Psoas muscle (tissue), 8 donors: ENCODE results near the gene MPDZ. TPM values are rescaled to one million over a fixed set of nuclear protein-coding genes. Genes with fewer than 3 reads are reported as not detected.

ENCODE experiments used
- ATAC-seq, 4 donors: fragments of 200-7000 bp; cut with Tn5 transposase; one replicate each; pipeline ENCODE4 v1.9.1; 2020; ENCODE audit warnings: moderate library complexity in 3 of 4, mild to moderate bottlenecking in 2 of 4
- DNase-seq, 2 donors: peaks; one replicate each; pipeline ENCODE4 v3.0.0-alpha.2; 2020
- H3K27ac ChIP-seq: fragments of 200-600 bp; one replicate; pipeline ENCODE4 v1.8.0; 2022
- H3K27me3 ChIP-seq, 3 donors: fragments of 200-600 bp in 1 of 3; one replicate each; pipeline versions ENCODE4 v1.6.1 to v1.8.0; 2013 to 2022; ENCODE audit warnings: low read length in 2 of 3, mild to moderate bottlenecking in 2 of 3, moderate library complexity in 1 of 3; ENCODE audit not compliant: insufficient read depth in 3 of 3
- H3K36me3 ChIP-seq, 2 donors: fragments of 200-600 bp in 1 of 2; one replicate each; pipeline versions ENCODE4 v1.6.1 to v1.8.0; 2013 to 2022; ENCODE audit warnings: low read depth in 1 of 2, mild to moderate bottlenecking in 1 of 2, moderate library complexity in 1 of 2; ENCODE audit not compliant: insufficient read depth in 1 of 2
- H3K4me1 ChIP-seq: fragments of 200-600 bp; one replicate; pipeline ENCODE4 v1.8.0; 2022
- H3K4me3 ChIP-seq: fragments of 200-600 bp; one replicate; pipeline ENCODE4 v1.8.0; 2022; ENCODE audit warnings: mild to moderate bottlenecking
- H3K9me3 ChIP-seq: fragments of 200-600 bp; one replicate; pipeline ENCODE4 v1.8.0; 2022
- CTCF ChIP-seq: fragments of 200-600 bp; IDR thresholded peaks from one replicate; pipeline ENCODE4 v1.8.0; 2022; ENCODE audit warnings: antibody characterized with exemption
- WGBS, 3 donors: extraction: QIAGEN DNeasy Blood & Tissue Kit; methylation state at CpG; one replicate each; pipeline versions ENCODE4 v1.1.6 to v1.1.7; 2013; 5-methylcytosine and 5-hydroxymethylcytosine counted together
- intact Hi-C, 2 donors: fragments of 100-400 bp; cut with DNase I; formaldehyde crosslinking; loops; one replicate each; pipeline versions ENCODE4 v1.11.0 to v1.14.2; 2022
- polyA plus RNA-seq, 3 donors: library from polyadenylated mRNA; stranded (reverse); fragments of 200-250 nt; gene quantifications; one replicate each; pipeline ENCODE4 v1.2.3, GENCODE V29; 2013
- total RNA-seq, 4 donors: library from RNA; stranded (reverse); fragmentation: NEBNext Ultra II Directional in 2 of 4; extraction: Animal tissue kit (Norgen Biotek cat#: 25700) in 2 of 4; gene quantifications; one replicate each; pipeline versions ENCODE4 v1.2.1 to v1.2.4, GENCODE V29; 2021 to 2023
- donor health status: healthy with polysubstance abuse.
- donor health status: DM: no; HTN: no; CAD: no; lungs with moderate emphysema.
- donor health status: Bipolar disorder and iron deficiency.
- donor health status: healthy.
- donor health status: DM: yes; HTN: yes; CAD: no.
- donor health status: DM: no; HTN: no; CAD: no.
- donor health status: DM: no; HTN: no; CAD: no.
- donor health status: DM: yes; HTN: yes; CAD: no.

The MPDZ gene
- total and polyA plus RNA-seq, 7 donors: 9.3 to 42.8 (median 23.1) TPM

DNA sequence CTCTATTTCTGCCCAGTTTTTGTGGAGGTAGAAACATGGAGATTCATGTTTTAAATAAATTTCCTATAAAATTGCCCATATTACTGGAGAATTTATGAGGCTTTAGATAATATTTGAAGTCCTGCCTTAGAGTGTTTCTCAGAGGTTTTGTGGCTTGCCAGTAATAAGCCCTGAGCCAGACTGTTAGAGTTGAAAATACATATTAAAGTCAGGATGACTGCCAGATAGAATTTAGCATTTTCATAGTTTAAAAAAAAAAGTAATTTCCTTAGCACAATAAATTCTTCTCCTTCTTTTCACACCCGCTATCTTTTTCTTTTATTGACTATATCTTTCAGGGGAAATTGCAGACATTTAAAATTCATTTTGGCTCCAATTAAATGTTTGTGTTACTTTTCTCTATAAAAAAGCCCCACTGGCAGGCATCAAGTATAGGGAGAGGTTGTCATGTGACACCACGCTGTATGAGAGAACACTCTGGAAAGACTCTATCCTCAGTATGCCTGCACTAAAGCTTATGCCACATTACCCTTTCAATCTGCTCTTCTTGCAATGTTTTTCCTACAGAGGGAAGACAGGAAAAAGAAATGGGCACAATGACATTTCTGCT, 135.2 kb downstream of the MPDZ start:
- H3K36me3 ChIP-seq: peaks cover 0 to 22% of the 10 kb centered on the region in 2 donors
- H3K9me3 ChIP-seq: no peaks in the 10 kb centered on the region
- ATAC-seq (no peak), DNase-seq (no peak)
- H3K4me3 ChIP-seq: no peak overlapping the region
- WGBS, 3 donors: 56 to 66% (median 61%) methylated on average over 2 of the region's 2 CpGs
- H3K4me1 ChIP-seq: peaks cover 61% of the 10 kb centered on the region
- intact Hi-C loops: loop anchor here in 1 of 2 donors (10.0 kb wide), 1 partner anchor 1171 kb away; the partner anchor contains the start of gene NFIB
- no peaks in the 10 kb centered on the region for H3K27me3 ChIP-seq
- no peak for TF ChIP-seq CTCF
- H3K27ac ChIP-seq: peak overlapping the region; percentile 32

GRCh38 chr9:13143281-13143680, 136.2 kb downstream of the MPDZ start:
- DNase-seq (no peak), ATAC-seq (no peak)
- intact Hi-C loops: loop anchor here in 1 of 2 donors (10.0 kb wide), 1 partner anchor 1172 kb away; the partner anchor contains the start of gene NFIB
- peaks cover 51% of the 10 kb centered on the region for H3K4me1 ChIP-seq
- 51 to 62% (median 57%) methylated on average over 5 of the region's 5 CpGs for WGBS, 3 donors
- H3K36me3 ChIP-seq: peaks cover 0 to 32% of the 10 kb centered on the region in 2 donors
- no peak overlapping the region for H3K4me3 ChIP-seq
- peak overlapping the region; percentile 42 for H3K27ac ChIP-seq
- no peak for TF ChIP-seq CTCF
- no peaks in the 10 kb centered on the region for H3K9me3 ChIP-seq
- no peaks in the 10 kb centered on the region for H3K27me3 ChIP-seq

DNA sequence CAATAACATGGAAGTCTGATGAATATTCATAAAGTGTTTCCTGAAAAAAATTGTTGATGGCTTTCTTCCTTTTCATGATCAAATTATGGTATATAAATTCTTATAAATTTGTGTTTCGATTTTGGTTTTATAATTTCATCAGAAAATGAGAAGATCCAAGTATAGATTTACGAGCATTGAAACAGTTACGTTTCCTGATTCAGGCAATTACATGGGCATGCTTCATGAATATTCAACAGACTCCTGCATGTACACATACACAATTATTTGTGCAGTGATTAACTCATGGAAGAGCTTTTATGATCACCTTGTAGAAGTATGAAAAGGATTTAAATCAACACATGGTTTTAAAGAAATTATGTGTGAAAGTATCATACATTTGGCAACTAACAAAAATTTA, 136.7 kb downstream of the MPDZ start:
- H3K9me3 ChIP-seq: no peaks in the 10 kb centered on the region
- no peak overlapping the region for H3K4me3 ChIP-seq
- no peak for DNase-seq
- ATAC-seq: no peak
- TF ChIP-seq CTCF: no peak
- peak overlapping the region; percentile 42 for H3K27ac ChIP-seq
- H3K27me3 ChIP-seq: no peaks in the 10 kb centered on the region
- WGBS, 3 donors: 88 to 98% (median 94%) methylated on average over 3 of the region's 3 CpGs
- peaks cover 0 to 35% of the 10 kb centered on the region in 2 donors for H3K36me3 ChIP-seq
- intact Hi-C loops: loop anchor here in 1 of 2 donors (10.0 kb wide), 1 partner anchor 1172 kb away; the partner anchor contains the start of gene NFIB
- H3K4me1 ChIP-seq: peaks cover 49% of the 10 kb centered on the region

DNA sequence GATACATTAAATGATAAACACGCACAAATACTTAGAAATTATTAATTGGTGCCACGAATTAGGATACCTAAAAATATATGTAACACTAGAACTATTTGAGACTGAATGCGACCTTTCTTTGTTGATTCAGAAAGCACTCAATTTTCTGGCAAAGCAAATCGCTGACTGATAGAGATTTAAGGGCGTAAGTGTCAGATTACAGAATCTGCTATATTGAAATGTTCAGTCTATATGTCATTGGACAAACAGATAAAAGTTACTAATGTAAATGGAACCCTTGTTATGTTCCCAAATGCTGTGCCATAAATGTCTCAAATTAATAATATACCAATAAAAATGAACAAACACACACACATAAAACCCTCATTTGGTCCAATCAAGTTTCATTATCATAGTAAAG, 137.9 kb downstream of the MPDZ start:
- DNase-seq: no peak
- no peaks in the 10 kb centered on the region for H3K27me3 ChIP-seq
- intact Hi-C loops: loop anchor here in 1 of 2 donors (10.0 kb wide), 1 partner anchor 1173 kb away; the partner anchor contains the start of gene NFIB
- H3K36me3 ChIP-seq: peaks cover 0 to 35% of the 10 kb centered on the region in 2 donors
- ATAC-seq: peak in 2 of 4 donors; percentile 32 to 51
- H3K4me1 ChIP-seq: peaks cover 49% of the 10 kb centered on the region
- peak overlapping the region; percentile 7 for H3K27ac ChIP-seq
- 31 to 52% (median 33%) methylated on average over 5 of the region's 5 CpGs for WGBS, 3 donors
- no peaks in the 10 kb centered on the region for H3K9me3 ChIP-seq
- H3K4me3 ChIP-seq: no peak overlapping the region
- no peak for TF ChIP-seq CTCF
